ENCODE results near the gene PLEKHM2. TPM values are rescaled to one million over a fixed set of nuclear protein-coding genes. Genes with fewer than 3 reads are reported as not detected.

PLEKHM2 gene
- total RNA-seq, 1 donor from 2014 or later = 40.1 TPM

GRCh38 chr1:15702722-15703550 lies 18.8 kb downstream of the PLEKHM2 start:
- DNase-seq (ENCODE audit: low read depth in 2 of 2) = no peak

- DNase-seq (ENCODE audit: low read depth in 2 of 2) = peak in 1 of 2 donors; percentile 42
Observed at GRCh38 chr1:15703562-15703961, 19.4 kb downstream of the PLEKHM2 start.

GRCh38 chr1:15704526-15705183 lies 20.5 kb downstream of the PLEKHM2 start:
- DNase-seq (ENCODE audit: low read depth in 2 of 2) = no peak

- DNase-seq (ENCODE audit: low read depth in 2 of 2) = no peak
Observed at GRCh38 chr1:15705184-15705566, 21.1 kb downstream of the PLEKHM2 start.

- no peak for DNase-seq (ENCODE audit: low read depth in 2 of 2)
Observed at GRCh38 chr1:15706751-15707150, 22.6 kb downstream of the PLEKHM2 start.

- no peak for DNase-seq (ENCODE audit: low read depth in 2 of 2)
Observed at GRCh38 chr1:15707239-15707925, 23.3 kb downstream of the PLEKHM2 start.

GRCh38 chr1:15708486-15709137 lies 24.5 kb downstream of the PLEKHM2 start:
- DNase-seq (ENCODE audit: low read depth in 2 of 2) = no peak

- DNase-seq (ENCODE audit: low read depth in 2 of 2) = no peak
Observed at GRCh38 chr1:15709226-15709625, 25.1 kb downstream of the PLEKHM2 start.

- no peak for DNase-seq (ENCODE audit: low read depth in 2 of 2)
Observed at GRCh38 chr1:15712168-15712567, 28.0 kb downstream of the PLEKHM2 start.

- no peak for DNase-seq (ENCODE audit: low read depth in 2 of 2)
Observed at GRCh38 chr1:15714406-15715136, 30.5 kb downstream of the PLEKHM2 start.

GRCh38 chr1:15717418-15718125 lies 33.5 kb downstream of the PLEKHM2 start:
- DNase-seq (ENCODE audit: low read depth in 2 of 2) = no peak

GRCh38 chr1:15718199-15718601 lies 34.1 kb downstream of the PLEKHM2 start:
- no peak for DNase-seq (ENCODE audit: low read depth in 2 of 2)

- no peak for DNase-seq (ENCODE audit: low read depth in 2 of 2)
Observed at GRCh38 chr1:15719381-15720120, 35.4 kb downstream of the PLEKHM2 start.

GRCh38 chr1:15720861-15721260 lies 36.7 kb downstream of the PLEKHM2 start:
- no peak for DNase-seq (ENCODE audit: low read depth in 2 of 2)

GRCh38 chr1:15722411-15722810 lies 38.3 kb downstream of the PLEKHM2 start:
- no peak for DNase-seq (ENCODE audit: low read depth in 2 of 2)

- DNase-seq (ENCODE audit: low read depth in 2 of 2) = no peak
Observed at GRCh38 chr1:15722836-15723532, 38.9 kb downstream of the PLEKHM2 start.

- DNase-seq (ENCODE audit: low read depth in 2 of 2) = no peak
Observed at GRCh38 chr1:15723631-15724246, 39.6 kb downstream of the PLEKHM2 start.

GRCh38 chr1:15724949-15725880 lies 41.1 kb downstream of the PLEKHM2 start:
- no peak for DNase-seq (ENCODE audit: low read depth in 2 of 2)

Data from dermis microvascular lymphatic vessel endothelial cell (primary cell).